Subcutaneous adipose tissue (tissue), 4 donors: ENCODE results near the gene CPNE6. TPM values are rescaled to one million over a fixed set of nuclear protein-coding genes. Genes with fewer than 3 reads are reported as not detected.

Source experiments
- total RNA-seq, 4 donors: library from RNA; depleted of rRNA; stranded (reverse); fragments of >200 nt; gene quantifications; one replicate each; pipeline ENCODE4 v1.1.0, GENCODE V29; 2016
- TF ChIP-seq, protein P1 (sequence below): fragments of 450-650 bp; IDR thresholded peaks from one replicate; pipeline ENCODE4 v1.5.1; 2016; ENCODE audit warnings: low read depth, mild to moderate bottlenecking, control low read depth, antibody characterized with exemption, moderate library complexity

CPNE6 gene
- total RNA-seq, 4 donors from 2014 or later, result not detected

DNA sequence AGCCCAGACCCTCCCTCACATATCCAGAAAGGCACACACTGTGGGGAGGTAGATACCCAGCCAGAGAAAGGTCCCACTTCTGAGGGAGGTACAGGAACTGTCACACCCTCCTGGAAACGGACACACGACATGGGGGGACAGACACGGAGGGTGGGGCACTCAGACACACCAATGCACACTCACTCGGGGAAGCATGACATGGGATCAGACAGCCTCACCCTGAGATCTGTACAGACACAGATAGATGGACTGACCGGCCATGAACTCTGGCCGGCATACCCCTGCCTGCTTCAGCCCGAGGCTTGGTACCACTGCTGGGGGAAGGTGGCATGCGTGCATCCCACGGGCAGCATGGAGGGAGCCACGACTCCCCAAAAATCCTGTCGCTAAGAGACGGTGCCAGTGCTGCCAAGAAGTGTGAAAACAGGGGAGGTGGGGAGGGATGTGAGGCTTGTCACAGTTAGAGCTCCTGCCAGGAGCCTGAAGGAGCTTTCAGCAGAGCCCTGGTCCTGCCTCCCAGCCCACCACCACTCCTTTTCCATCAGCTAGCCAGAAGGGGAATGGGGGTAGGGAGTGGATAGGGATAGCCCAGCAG is 571 bp downstream of the CPNE6 start:
- TF ChIP-seq, protein P1, sequence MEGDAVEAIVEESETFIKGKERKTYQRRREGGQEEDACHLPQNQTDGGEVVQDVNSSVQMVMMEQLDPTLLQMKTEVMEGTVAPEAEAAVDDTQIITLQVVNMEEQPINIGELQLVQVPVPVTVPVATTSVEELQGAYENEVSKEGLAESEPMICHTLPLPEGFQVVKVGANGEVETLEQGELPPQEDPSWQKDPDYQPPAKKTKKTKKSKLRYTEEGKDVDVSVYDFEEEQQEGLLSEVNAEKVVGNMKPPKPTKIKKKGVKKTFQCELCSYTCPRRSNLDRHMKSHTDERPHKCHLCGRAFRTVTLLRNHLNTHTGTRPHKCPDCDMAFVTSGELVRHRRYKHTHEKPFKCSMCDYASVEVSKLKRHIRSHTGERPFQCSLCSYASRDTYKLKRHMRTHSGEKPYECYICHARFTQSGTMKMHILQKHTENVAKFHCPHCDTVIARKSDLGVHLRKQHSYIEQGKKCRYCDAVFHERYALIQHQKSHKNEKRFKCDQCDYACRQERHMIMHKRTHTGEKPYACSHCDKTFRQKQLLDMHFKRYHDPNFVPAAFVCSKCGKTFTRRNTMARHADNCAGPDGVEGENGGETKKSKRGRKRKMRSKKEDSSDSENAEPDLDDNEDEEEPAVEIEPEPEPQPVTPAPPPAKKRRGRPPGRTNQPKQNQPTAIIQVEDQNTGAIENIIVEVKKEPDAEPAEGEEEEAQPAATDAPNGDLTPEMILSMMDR, result no peak

DNA sequence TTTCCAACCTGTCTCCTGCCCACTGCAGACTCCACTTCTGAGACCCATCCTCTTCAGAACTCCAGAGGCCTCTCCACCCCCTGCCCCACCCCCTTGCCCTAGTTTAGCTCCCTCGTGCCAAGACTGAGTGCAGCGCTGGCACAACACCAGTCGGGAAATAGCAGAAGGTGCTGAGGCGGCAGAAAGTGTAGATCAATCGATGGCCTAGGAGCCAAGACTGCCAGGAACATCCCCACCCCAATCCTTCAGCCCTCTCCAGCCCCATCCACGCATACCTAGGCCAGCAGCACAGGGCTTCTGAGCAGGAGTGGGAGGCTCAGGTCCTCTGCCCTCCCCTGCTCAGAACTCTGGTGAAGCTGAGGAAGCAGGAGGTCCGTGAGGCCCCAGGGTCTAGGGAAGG is 1.1 kb downstream of the CPNE6 start:
- TF ChIP-seq, protein P1, result no peak

DNA sequence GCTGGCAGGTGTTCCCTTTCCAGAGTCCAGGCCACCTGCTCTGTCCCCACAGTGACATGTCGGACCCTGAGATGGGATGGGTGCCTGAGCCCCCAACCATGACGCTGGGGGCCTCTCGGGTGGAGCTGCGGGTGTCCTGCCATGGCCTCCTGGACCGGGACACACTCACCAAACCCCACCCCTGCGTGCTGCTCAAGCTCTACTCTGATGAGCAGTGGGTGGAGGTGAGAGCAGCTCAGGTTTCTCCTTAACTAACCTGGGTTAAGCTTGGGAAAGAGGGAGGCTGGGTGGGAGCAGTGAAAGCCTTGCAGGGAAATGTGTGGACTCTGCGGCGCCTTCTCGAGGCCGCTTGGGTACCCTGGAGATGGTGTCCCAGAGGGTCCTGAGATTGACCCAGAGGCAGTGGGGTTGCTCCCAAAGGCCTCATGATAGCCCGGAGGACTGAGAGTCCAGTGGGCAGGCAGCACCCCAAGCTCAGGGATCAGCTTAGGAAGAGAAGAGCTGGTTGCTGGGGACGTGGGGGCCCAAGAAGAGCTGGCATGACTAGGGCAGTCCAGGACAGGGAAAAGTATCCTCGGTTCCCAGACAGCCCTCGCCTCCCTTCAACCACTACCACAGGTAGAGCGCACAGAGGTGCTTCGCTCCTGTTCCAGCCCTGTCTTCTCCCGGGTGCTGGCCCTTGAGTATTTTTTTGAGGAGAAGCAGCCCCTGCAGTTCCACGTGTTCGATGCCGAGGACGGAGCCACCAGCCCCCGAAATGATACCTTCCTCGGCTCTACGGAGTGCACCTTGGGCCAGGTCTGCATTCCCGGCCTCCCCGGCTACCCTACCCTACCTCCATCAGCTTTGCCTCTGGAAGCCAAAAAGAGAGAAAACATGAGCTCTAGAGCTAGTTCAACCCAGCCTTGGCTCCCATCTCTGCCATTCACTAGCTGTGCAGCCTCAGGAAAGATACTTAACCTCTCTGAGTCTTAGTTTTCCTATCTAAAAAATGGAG is 1.8 kb downstream of the CPNE6 start:
- TF ChIP-seq, protein P1, result no peak

DNA sequence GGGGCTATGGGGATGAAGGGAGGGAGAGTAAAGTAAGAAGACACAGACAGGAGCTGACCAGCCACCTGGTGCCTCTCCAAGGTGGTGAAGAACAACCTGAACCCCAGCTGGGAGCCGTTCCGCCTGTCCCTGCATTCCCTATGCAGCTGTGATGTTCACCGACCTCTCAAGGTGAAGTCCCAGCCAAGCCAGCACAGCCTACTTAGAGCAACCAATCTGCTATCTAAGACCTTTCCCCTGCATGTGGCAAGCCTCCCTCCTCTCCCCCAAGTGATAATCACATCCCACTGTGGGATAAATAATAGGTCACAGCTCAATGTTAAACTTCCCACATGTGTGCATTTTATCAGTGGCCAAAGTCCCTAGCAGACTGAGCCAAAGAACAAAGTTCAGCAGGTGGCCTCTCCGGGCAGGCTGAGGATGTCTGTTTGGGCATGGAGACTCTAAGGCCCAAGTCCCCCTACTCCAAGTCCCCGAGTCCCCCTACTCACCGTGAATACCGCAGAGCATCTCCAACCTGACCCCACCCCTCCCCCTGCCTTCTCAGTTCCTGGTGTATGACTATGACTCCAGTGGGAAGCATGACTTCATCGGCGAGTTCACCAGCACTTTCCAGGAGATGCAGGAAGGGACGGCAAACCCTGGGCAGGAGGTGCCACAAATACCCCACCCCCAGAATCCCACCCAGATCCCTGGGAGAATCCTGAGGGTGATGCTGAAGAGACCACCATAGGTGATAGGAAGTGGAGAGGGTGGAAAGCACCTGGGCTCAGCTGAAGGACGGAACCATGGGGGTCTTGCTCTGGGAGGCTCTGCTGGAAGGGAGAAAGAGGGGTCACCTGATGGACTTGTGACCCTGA is 3.5 kb downstream of the CPNE6 start:
- TF ChIP-seq, protein P1, result no peak

DNA sequence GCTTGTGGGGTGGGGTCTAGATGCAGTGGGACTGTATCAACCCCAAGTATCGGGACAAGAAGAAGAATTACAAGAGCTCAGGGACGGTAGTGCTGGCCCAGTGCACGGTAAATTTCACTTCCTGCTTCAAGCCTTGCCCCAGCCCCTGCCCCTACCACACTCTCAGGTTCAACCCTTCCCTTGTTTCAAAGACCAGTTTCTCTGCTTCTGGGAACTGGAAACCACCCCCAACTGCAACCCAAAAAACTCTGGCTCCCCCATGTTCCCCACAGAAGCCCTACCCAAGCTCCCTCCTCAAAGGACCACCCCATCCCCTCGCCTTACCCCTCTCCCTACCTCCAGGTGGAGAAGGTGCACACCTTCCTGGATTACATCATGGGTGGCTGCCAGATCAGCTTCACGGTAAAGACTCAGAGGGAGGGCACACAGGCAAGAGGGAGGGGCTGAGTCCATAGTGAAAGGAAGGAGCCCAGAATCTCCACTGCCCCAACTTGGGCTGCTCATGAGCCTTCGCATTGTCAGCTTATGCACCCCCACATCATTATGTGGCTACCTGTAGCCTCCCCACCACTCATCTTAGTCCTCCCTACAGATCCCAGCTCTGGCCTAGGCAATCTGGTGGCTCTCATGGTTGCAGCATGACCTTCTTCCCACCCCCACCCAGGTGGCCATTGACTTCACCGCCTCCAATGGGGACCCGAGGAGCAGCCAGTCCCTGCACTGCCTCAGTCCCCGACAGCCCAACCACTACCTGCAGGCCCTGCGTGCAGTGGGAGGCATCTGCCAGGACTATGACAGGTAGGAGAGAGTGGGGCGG is 4.3 kb downstream of the CPNE6 start:
- TF ChIP-seq, protein P1, result no peak

DNA sequence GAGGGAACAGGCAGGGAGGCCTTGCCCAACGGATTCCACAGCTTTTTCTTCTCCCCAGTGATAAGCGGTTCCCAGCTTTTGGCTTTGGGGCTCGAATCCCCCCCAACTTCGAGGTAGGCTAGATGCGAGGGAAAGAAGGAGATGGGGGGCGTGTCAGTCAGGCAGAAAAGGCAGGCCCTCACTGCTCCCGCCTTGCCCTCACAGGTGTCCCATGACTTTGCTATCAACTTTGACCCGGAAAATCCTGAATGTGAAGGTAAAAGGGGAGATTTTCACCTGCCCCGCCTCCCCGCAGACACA is 4.9 kb downstream of the CPNE6 start:
- TF ChIP-seq, protein P1, result no peak
